Myocyte (in vitro differentiated cells): ENCODE data around the gene SLC5A1. TPM values are rescaled to one million over a fixed set of nuclear protein-coding genes. Genes with fewer than 3 reads are reported as not detected.

ENCODE experiments used
- DNase-seq: peaks from one replicate; pipeline ENCODE4 v3.0.0-alpha.2; 2012; ENCODE audit warnings: low read depth
- total RNA-seq: library from RNA; depleted of rRNA; stranded (reverse); fragments of >200 nt; gene quantifications from 2 replicates; pipeline ENCODE4 v1.2.3, GENCODE V29; 2014

The SLC5A1 gene
- total RNA-seq, 1 donor from 2014 or later: not detected

DNA sequence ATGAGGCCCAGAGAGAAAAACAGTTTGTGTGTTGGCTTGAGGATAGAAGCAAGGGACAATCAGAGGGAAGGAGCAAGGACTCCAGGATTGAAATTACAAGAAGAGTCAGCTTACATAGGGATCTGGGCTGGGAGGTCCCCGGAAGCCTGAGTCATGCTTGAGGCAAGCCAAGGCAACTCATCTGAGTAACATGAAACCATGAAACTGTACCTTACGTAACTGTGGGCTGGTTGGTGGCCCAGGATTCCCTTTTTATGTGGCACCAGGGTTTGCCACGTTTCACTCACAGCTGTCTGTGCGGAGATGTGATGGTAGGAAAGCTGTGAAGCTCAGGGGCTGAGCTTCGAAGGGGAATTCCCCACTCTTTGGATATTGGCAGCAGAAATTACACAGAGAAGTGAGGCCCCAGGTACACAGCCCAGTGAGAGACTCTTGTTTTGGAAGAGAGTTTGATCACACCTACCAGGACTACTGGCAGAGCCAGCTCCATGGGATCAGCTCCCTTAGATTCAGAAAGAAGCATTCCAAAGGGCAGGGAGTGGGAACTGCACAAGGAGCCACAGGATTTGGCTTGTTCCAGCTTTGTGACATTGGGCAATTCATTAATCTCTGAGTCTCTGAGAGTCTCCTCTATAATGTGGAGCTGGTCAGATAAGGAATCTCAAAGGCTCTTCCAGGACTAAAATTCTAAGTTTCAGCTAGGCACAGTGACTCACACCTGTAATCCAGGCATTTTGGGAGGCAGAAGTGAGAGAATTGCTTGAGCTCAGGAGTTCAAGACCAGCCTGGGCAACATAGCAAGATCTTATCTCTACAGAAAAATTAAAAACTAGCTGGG is 7.8 kb downstream of the SLC5A1 start:
- DNase-seq: peak; percentile 94

- DNase-seq: no peak
Measured at GRCh38 chr22:32052244-32052643, 9.2 kb downstream of the SLC5A1 start.

DNA sequence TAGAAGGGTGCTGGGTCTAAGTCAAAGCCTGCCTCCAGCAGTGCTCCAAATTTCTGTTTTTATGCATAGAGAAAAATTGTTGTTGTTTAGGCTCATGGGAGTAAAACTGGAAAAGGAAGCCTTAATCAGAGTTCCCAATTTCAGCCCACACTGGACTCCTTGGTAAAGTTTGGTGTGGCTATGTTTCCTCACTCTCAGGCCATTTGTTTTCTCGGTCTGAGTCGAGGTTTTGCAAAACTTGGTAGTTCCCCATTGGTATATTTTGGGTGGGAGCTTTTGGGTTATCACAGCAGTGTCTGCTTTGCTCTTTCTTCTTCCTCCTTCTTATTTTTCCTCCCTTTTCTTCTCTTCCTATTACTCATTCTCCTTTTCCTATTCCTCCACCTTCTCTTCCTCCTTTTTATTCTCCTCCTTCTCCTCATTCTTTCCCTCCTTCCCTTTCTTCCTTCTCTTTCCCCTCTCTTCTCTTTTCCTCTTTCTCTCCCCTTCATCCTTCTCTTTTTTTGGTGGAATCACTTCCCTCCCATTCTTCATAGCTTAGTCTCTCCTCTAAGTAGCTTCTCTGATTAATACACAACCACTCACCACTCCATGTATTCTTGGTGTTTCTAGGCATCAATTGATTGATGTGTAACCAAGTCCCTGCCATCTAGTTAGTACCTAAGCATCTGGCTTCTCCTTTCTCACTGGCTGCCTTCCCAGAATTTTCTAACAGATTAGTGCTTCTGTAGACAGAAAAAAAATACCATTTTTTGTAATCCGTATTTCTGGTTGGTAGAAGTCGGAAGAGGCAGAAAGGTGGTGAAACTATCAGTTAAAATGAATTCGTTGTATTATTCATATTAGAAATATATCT is 10.1 kb downstream of the SLC5A1 start:
- DNase-seq: no peak

DNA sequence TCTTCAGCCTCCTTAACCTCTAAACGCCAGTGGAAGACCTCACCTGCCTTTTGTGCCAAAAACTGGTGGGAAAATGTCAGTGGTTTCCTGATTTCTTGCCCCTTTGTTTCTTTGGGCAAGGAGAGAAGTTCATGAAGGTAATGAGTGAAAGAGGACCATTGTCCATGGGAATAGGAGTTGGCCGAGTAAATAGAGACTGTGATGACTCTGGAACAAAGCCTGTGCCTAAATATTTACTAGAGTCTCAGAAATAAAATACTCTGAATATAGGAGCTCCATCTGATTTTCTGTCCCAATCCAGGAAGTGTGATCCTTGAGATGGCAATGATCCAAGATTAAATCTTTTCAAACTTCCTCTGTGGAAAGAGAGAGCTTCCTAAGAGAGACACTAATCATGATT is 12.0 kb downstream of the SLC5A1 start:
- no peak for DNase-seq

- peak; percentile 23 for DNase-seq
Measured at GRCh38 chr22:32058656-32059260, 15.7 kb downstream of the SLC5A1 start.

DNA sequence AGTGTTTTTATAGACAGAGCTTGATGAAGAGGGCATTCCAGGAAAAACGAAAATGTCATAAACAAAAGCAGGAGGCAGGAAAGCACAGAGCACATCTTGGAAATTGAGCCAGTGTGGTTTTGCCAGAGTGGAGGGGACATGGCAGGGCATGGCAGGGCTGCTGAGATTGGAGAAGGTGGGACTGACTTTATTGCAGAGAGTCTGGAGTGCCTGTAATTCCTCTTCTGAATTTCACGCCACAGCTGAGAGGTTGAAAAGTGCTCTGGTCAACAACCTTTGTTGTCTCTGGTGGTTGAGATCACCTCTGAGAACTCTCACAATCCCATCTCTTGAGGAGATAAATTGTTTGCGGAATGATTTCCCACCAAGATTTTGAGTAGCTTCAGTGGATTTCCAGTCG is 16.4 kb downstream of the SLC5A1 start:
- DNase-seq: no peak

DNA sequence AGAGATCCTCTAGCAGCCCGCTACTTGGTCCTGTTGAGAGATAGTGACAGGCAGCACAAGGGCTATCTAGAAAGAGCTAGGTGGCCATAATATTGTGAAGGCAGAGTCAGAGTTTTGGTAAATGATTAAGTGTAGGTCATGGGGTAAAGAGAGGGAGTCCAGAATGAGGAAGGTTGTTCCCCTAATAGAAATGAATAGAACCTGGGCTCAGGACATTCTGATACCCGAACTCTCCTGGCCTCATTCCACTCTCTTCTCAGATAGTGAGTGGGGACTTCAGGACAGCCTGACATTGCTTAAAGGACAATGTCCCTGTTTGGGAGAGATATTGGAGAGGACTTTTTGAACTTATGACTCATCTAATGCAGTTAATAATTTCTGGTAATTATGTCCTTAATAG is 20.6 kb downstream of the SLC5A1 start:
- DNase-seq: no peak

DNA sequence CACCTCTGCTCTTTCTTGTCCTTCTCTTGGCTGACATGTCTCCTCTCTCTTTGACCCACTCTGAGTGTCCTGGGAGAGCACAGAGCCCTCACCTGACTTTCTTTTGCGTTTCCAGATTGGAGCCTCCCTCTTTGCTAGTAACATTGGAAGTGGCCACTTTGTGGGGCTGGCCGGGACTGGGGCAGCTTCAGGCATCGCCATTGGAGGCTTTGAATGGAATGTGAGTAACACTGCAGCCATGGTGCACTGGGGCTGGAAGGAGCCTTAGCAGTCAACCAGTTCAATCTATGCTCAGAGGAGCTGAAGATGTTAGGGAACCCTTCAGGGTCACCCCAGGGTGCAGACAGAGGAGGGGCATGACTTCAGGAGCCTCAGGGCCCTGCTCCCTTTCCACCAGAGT is 23.8 kb downstream of the SLC5A1 start:
- DNase-seq: no peak

DNA sequence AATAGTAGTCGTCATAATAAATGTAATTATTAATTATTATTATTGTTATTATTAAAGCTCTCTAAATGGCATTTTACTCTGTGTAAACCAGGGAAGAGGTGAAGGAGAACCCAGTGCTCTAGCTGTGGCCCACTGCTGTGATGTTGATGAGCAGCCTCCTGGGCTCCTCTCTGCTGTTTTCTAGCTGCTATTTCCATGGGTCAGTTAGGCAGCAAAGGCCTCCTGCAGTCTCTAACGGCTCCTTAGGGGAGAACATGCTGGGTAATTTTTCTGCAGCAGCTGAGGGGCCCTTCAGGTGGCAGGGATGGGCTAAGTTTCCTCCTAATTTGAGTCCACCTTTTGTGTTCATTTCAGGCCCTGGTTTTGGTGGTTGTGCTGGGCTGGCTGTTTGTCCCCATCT is 24.6 kb downstream of the SLC5A1 start:
- no peak for DNase-seq

DNA sequence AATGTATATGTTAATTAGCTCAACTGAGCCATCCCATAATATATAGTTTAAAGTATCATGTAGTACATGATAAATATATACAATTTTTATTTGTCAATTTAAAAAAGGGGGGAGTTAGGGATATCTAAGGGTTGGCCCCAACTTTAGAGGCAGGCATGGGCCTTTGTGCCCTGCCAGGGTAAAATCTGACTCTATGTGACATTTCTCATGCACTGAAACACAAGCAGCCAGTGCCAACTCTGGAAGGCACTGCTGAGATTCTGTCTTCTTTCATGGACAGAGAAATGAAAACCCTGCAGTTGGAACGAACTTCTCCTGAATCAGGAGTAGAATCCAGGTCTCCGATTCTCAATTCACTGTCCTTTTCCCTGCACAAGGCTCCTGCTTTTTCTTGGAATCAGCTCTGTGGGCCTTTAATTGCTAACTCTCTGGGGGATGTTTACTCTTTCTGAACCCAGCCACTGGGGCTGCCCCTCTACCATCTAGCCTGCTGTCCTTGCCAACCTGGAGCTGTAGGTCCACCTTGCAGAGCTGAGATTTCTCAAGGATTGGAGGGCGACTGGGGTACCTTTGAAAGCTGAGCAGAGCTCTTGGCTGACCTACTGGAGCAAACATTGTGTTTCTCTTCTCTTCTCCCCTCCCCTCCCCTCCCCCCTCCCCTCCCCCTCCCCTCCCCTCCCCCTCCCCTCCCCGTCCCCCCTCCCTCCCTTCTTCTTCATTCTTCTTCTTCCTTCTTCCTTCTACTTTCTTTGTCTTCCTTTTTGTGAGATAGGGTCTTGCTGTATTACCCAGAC is 26.7 kb downstream of the SLC5A1 start:
- DNase-seq: no peak

GRCh38 chr22:32073262-32073661 is 30.2 kb downstream of the SLC5A1 start:
- no peak for DNase-seq

DNA sequence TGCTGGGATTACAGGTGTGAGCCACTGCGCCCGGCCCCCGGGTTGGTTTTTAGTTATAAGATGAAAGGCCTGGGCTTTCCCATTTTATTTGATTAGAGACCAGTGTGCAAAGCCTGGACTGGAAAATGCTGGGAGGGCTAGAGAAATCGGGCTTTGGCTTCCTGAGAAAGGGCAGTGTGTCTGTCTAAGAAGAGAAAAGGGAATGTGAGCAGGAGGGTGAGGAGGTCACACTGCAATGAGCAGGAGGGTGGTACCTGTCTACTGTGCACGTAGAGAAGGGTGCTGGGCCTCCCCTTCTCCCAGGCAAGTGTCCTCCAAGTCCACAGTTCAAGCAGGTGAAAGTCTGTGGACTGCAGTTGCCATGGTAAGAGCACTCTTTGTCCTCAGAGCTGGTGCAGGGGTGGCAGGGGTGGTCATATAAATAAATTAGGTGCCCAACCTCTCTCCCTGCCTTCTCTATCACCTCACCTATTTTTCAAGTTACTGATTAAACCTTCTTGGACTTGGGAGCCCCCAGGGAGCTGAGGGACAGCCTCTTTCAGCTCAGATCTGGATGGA is 30.8 kb downstream of the SLC5A1 start:
- no peak for DNase-seq

DNA sequence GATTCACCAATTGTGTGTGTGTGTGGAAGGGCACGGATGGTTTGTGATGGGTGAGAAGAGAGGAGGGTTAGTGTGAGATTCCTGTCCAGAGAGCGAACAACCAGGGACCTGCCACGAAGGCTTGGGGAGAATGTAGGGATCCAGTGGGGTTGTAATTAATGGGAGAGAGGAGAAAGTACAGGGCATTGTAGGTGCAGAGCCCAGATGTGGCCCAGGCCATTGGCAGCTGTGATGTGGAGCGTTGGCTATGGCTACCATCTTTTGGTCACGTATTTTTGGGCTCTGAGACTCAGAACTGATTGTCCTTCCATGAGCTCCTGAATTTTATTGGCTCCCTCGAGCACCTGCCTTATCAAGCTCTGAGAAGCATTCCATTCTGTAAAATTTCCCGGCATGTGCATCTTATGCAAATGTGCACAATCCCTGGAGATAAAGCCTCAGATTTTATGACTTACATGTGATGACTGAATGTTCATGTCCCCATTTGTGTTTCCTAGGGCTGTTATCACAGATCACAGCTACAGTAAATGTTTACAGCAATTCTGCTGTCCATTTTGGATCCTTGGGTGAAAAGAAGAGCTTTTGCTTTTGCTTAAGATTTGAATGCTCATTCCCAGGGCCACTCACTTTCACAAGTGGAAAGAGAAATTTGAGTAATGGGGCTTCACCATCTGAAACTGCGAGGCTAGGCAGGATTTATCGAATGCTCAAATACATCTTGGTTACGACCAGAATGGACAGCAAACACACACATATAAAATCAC is 33.1 kb downstream of the SLC5A1 start:
- DNase-seq: no peak

GRCh38 chr22:32076761-32077084 is 33.7 kb downstream of the SLC5A1 start:
- DNase-seq: no peak

DNA sequence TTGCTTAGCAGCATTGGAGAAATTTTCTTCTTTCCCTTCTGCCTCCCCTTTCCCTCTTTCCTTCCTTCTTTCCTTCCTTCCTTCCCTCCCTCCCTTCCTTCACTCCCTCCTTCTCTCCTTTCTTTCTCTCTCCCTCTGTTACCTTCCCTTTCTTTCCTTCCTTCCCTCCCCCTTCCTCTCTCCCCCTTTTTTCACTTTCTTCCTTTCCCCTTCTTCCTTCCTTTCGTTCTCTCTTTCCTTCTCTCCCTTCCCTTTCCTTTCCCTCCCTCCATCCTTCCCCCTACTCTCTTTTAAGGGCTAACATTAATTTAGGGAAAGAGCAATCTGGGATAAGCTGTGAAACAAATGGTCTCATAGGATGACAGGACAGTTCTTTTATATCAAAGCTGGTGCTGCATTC is 34.1 kb downstream of the SLC5A1 start:
- no peak for DNase-seq

DNA sequence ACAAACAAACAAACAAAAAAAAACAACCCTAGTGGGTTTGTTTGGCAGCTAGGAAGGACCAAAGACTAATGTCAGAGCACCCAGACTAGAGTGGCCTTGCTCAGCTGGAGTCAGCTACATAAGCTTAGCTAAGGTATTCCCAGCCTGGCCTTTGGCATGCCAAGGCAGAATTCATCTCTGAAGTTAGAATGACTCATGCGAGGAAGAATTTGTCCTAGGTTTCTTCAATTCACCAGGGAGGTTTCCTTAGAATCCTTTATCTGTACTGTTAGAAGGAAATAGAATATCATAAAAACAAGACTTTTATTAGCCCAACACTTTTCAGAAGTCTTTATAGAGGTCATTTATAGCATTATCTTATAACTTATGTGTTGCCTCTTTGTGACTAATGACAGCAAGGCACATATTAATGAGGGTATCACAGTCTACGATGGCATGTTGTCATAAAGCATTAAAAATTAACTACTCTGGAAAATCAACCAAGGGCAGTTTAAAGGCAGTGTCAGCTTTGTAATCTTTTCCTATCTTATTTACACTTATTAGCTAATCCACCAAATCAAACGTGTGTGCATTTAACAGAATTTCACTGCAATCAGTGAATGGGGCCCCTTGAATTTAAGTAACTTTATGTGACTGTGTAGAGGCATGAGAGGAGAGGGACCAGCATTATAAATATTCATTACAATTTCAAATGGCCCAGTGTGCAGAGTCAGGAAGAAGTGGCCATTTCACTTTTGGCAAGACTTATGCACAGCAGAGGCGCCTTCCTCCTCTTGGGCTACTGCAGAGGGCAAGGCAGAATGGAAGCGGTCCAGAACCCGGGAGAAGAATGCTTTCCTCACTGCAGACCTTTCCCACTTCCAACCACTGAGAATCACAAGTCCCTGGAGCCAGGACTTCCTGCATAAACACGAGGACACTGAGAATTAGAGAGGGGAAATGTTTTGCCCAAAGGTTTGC is 36.3 kb downstream of the SLC5A1 start:
- peak; percentile 59 for DNase-seq

DNA sequence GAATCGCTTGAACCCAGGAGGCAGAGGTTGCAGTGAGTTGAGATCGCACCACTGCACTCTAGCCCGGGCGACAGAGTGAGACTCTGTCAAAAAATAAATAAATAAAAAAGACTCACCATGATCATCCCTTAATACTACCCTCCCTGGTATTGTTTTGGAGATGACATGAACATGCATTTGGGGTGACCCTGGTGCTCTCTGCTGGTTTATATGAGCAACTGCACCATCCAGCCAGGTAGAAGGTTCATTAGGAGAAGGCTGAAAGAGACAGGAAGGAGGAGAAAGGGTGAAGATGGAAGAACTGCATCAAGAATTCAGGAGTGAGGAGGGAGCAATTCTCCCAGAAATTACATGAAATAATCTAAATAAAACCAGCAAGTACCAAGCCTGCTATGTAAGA is 37.8 kb downstream of the SLC5A1 start:
- peak; percentile 50 for DNase-seq

DNA sequence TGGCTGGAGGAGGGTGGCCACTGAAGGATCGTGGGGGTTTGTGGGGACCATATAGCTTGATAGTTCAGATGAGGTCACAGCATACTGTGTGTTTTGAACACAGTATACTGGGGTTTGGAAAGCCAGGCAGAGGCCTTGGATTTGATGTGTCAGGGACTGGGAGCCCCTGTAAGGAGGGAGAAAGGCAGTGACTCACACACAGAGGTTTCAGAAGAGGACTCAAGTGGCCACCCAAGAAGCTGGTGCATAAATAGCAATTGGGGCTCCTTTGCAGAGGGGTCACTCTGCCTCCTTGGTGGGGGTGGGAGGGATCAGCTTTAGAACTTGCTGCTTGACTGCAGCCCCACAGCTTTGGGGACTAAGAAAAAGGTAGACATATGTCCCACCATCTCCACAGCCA is 39.3 kb downstream of the SLC5A1 start:
- DNase-seq: no peak

DNA sequence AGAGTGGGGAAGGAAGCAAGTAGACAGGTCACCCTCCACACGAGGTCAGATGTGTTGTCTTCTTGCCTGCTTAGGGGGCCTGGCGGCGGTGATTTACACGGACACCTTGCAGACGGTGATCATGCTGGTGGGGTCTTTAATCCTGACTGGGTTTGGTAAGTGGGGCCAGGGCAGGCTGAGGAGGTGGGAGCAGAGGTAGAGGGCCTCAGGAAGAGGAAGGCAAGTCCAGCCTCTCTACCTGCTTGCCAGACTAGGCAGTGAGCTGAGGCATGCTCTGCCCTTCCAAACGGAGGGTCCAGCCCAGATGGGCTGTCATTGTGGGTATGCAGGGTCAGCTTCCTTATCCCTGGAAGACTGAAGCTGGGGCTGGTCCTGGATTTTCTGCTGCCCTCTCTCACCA is 39.9 kb downstream of the SLC5A1 start:
- no peak for DNase-seq
